AG09319 (cell line): ENCODE results near the gene MICU1.
"Not testable (repeated sequence)": the region's sequence is repeated elsewhere in the genome, so short reads cannot be mapped to it uniquely, and the experiment has no call there.

Source experiments
- DNase-seq: peaks from one replicate; pipeline ENCODE4 v3.0.0-alpha.2; 2010; ENCODE audit warnings: low read depth; ENCODE audit errors: extremely low read depth
- CTCF ChIP-seq: IDR thresholded peaks from 2 replicates; pipeline ENCODE4 v1.5.1; 2011; ENCODE audit warnings: low read depth, mild to moderate bottlenecking, inconsistent platforms, low read length, moderate library complexity

MICU1 gene

GRCh38 chr10:72660220-72660619 is 34.3 kb upstream of the MICU1 start:
- DNase-seq: no peak
- no peak for TF ChIP-seq CTCF

- no peak for TF ChIP-seq CTCF
- DNase-seq: no peak
Measured at GRCh38 chr10:72659694-72660093, 33.8 kb upstream of the MICU1 start.

- no peak for DNase-seq
- no peak for TF ChIP-seq CTCF
Measured at GRCh38 chr10:72658696-72659400, 33.0 kb upstream of the MICU1 start.

GRCh38 chr10:72654720-72655119 is 28.8 kb upstream of the MICU1 start:
- DNase-seq: no peak
- TF ChIP-seq CTCF: no peak

GRCh38 chr10:72653383-72654096 is 27.7 kb upstream of the MICU1 start:
- no peak for DNase-seq
- no peak for TF ChIP-seq CTCF

GRCh38 chr10:72649291-72649690 is 23.4 kb upstream of the MICU1 start:
- no peak for TF ChIP-seq CTCF
- DNase-seq: no peak

- no peak for TF ChIP-seq CTCF
Measured at GRCh38 chr10:72648301-72648700, 22.4 kb upstream of the MICU1 start.

GRCh38 chr10:72646971-72647370 is 21.1 kb upstream of the MICU1 start:
- not testable (repeated sequence) for DNase-seq

More at GRCh38 chr10:72648301-72648700, 22.4 kb upstream of the MICU1 start:
- no peak for DNase-seq
